ENCODE measurements around the gene TRIM39. TPM values are rescaled to one million over a fixed set of nuclear protein-coding genes. Genes with fewer than 3 reads are reported as not detected.

Gene TRIM39
- total and polyA plus RNA-seq, 9 of the 15 experiments (the other 6 are each of a cell fraction or from before 2014, with no cell fraction given): 5.6 to 17.7 (median 12.8) TPM

DNA sequence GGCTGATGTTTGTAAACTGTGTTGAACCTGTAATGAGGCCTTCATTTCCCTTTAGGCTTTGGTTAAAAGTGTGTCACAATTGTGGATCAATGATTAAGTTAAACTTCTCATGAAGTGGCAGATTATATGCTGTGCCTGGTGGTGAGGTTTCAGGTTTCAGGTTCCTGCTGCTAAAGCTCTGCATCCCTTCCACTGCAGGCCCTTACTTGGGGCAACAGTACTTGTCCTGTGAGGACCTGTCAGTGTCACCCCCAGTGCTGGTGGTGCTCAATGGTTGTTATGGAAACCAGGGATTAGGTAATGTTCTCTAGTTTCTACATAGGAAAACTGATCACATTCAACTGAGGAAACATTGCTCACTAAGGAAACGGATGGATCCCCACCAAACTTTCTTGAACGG is 36.7 kb downstream of the TRIM39 start:
- H3K9me1 ChIP-seq (ENCODE audit: control insufficient read depth, insufficient read depth, low read length): no peaks in the 10 kb centered on the region
- no peaks in the 10 kb centered on the region for H3K9me3 ChIP-seq (replicated peaks; ENCODE audit: control insufficient read depth, insufficient read depth, low read depth, low read length)
- 7% methylated on average over 2 of the region's 2 CpGs for WGBS (ENCODE audit: insufficient coverage, low coverage, missing lambda C conversion rate)
- no peaks in the 10 kb centered on the region for H3K4me1 ChIP-seq (replicated peaks in 1 of 2; ENCODE audit: control insufficient read depth in 2 of 2, insufficient read depth in 2 of 2, low read length in 2 of 2)
- in situ Hi-C loops (cut with MboI): no loop called here
- DNase-seq (ENCODE audit: extremely low read depth in 1 of 4, low spot score in 3 of 4) (no peak), ATAC-seq (no peak), FAIRE-seq (no peak)
- H2AFZ ChIP-seq (ENCODE audit: low read depth, low read length): no peak overlapping the region
- ChIA-PET CTCF (ENCODE audit: low intra/inter-chr PET ratio) (no interaction called here), POLR2A (interaction anchor here (0.9 kb wide), 1 partner anchor 80 kb away, joined by 3 read pairs; no protein-coding TSS in a partner anchor)
- no peaks in the 10 kb centered on the region for H3K36me3 ChIP-seq (ENCODE audit: control insufficient read depth, insufficient read depth, low read length)
- peaks cover 24 to 31% of the 10 kb centered on the region in 2 experiments for H3K27me3 ChIP-seq (ENCODE audit: control insufficient read depth in 2 of 2, insufficient read depth in 2 of 2, low read length in 2 of 2)
- BruUV-seq (replicated peaks): no TSS peak
- H3K27ac ChIP-seq (ENCODE audit: extremely low read depth, low read depth, low read length): no peak overlapping the region
- no peak overlapping the region for H3K9ac ChIP-seq (ENCODE audit: insufficient read depth in 1 of 2, low read depth in 2 of 2, low read length in 2 of 2)
- no peaks in the 10 kb centered on the region for H4K20me1 ChIP-seq (replicated peaks; ENCODE audit: control insufficient read depth, insufficient read depth, low read length)
- intact Hi-C loops (cut with micrococcal nuclease): no loop called here
- H3K79me2 ChIP-seq (ENCODE audit: control insufficient read depth, insufficient read depth, low read length): no peaks in the 10 kb centered on the region
- no peak overlapping the region for H3K4me3 ChIP-seq
- no peak overlapping the region for H3K4me2 ChIP-seq (ENCODE audit: insufficient read depth, low read length)
- peak; percentile 34; the same call in 1 of the 2 replicates for TF ChIP-seq RFX1 (IDR thresholded peaks at IDR 0.05)
- no peak for TF ChIP-seq TCF7 (IDR thresholded peaks at IDR 0.05; ENCODE audit: borderline replicate concordance)

DNA sequence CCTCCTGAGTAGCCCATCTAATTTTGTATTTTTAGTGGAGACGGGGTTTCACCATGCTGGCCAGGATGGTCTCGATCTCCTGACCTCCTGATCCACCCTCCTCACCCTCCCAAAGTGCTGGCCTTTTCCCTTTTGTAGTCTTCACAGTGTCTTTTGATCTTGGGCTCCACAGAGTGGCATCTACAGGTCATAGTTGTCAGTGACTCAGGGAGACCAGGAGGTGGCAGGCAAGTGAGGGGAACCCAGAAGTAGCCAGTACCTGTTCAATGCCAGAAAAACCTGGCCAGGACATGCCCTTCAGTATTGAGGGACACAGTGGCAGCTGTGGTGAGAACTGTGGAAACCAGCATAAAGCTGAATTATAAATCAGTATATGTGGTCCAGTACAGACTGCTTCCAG is 37.9 kb downstream of the TRIM39 start:
- in situ Hi-C loops (cut with MboI): no loop called here
- no peak for ATAC-seq
- Histone ChIP-seq H3K4me1 (replicated peaks in 1 of 2; ENCODE audit: control insufficient read depth in 2 of 2, insufficient read depth in 2 of 2, low read length in 2 of 2) (no peaks in the 10 kb centered on the region), H3K79me2 (ENCODE audit: control insufficient read depth, insufficient read depth, low read length) (no peaks in the 10 kb centered on the region), H4K20me1 (replicated peaks; ENCODE audit: control insufficient read depth, insufficient read depth, low read length) (no peaks in the 10 kb centered on the region), H3K36me3 (ENCODE audit: control insufficient read depth, insufficient read depth, low read length) (no peaks in the 10 kb centered on the region), H2AFZ (ENCODE audit: low read depth, low read length) (no peak overlapping the region), H3K4me2 (ENCODE audit: insufficient read depth, low read length) (no peak overlapping the region), H3K9ac (ENCODE audit: insufficient read depth in 1 of 2, low read depth in 2 of 2, low read length in 2 of 2) (no peak overlapping the region), H3K27ac (ENCODE audit: extremely low read depth, low read depth, low read length) (no peak overlapping the region), H3K4me3 (no peak overlapping the region), H3K9me1 (ENCODE audit: control insufficient read depth, insufficient read depth, low read length) (no peaks in the 10 kb centered on the region), H3K27me3 (ENCODE audit: control insufficient read depth in 2 of 2, insufficient read depth in 2 of 2, low read length in 2 of 2) (peaks cover 17 to 26% of the 10 kb centered on the region in 2 experiments), H3K9me3 (replicated peaks; ENCODE audit: control insufficient read depth, insufficient read depth, low read depth, low read length) (no peaks in the 10 kb centered on the region)
- no peak for FAIRE-seq
- DNase-seq (ENCODE audit: extremely low read depth in 1 of 4, low spot score in 3 of 4): no peak
- POLR2A ChIA-PET: interaction anchor here (0.8 kb wide), 1 partner anchor 19 kb away, joined by 3 read pairs; no protein-coding TSS in a partner anchor
- intact Hi-C loops (cut with micrococcal nuclease): no loop called here
- 0% methylated on average over 2 of the region's 2 CpGs for WGBS (ENCODE audit: insufficient coverage, low coverage, missing lambda C conversion rate)
- CTCF ChIA-PET (ENCODE audit: low intra/inter-chr PET ratio): interaction anchor here (0.5 to 0.6 kb wide), 2 partner anchors 32 to 35 kb away, joined by 3 read pairs; no protein-coding TSS in a partner anchor
- BruUV-seq (replicated peaks): no TSS peak
- TF ChIP-seq DIDO1 (tag; IDR thresholded peaks at IDR 0.05; ENCODE audit: low read depth): no peak
- TF ChIP-seq, protein P1, sequence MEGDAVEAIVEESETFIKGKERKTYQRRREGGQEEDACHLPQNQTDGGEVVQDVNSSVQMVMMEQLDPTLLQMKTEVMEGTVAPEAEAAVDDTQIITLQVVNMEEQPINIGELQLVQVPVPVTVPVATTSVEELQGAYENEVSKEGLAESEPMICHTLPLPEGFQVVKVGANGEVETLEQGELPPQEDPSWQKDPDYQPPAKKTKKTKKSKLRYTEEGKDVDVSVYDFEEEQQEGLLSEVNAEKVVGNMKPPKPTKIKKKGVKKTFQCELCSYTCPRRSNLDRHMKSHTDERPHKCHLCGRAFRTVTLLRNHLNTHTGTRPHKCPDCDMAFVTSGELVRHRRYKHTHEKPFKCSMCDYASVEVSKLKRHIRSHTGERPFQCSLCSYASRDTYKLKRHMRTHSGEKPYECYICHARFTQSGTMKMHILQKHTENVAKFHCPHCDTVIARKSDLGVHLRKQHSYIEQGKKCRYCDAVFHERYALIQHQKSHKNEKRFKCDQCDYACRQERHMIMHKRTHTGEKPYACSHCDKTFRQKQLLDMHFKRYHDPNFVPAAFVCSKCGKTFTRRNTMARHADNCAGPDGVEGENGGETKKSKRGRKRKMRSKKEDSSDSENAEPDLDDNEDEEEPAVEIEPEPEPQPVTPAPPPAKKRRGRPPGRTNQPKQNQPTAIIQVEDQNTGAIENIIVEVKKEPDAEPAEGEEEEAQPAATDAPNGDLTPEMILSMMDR (IDR thresholded peaks at IDR 0.05 in 2 of 3, conservative IDR thresholded peaks at IDR 0.05 in 1 of 3; ENCODE audit: insufficient read depth in 2 of 3, low read depth in 1 of 3, low read length in 3 of 3): peak in 2 of 3 experiments; percentile 19 to 20; a peak in 2 of 6 replicates
